MM.1S (cell line): ENCODE results near the gene SYNE1.
"Not testable (repeated sequence)": the region's sequence is repeated elsewhere in the genome, so short reads cannot be mapped to it uniquely, and the experiment has no call there.

Experiments
- EZH2 ChIP-seq: fragments of 300-600 bp; sonication (generic); optimal IDR thresholded peaks from 2 replicates; pipeline ENCODE3; 2017; ENCODE audit warnings: low read depth, mild to moderate bottlenecking, antibody characterized with exemption, low read length, mixed read lengths
- EZH2phosphoT487 ChIP-seq: fragments of 300-600 bp; sonication (generic); IDR thresholded peaks from 2 replicates; pipeline ENCODE4 v1.6.1; 2018; ENCODE audit warnings: antibody characterized with exemption, low read length
- TF ChIP-seq, protein P1 (sequence below): fragments of 300-600 bp; sonication (generic); IDR thresholded peaks from 2 replicates; pipeline ENCODE4 v1.5.1; 2016; ENCODE audit warnings: antibody characterized with exemption, low read length, mixed read lengths

DNA sequence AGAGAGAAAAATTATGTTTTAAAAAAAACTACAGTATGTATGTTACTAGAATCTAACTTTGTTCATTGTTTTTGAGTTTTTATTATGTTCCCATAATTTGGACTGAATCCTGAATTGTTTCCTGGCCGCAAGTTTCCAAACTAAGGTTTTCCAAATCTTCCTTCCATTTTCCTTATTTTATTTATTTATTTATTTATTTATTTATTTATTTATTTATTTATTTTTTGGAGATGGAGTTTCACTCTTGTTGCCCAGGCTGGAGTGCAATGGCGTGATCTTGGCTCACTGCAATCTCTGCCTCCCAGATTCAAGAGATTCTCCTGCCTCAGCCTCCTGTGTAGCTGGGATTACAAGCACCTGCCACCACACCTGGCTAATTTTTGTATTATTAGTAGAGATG, 215.7 kb downstream of the SYNE1 start:
- TF ChIP-seq, protein P1, sequence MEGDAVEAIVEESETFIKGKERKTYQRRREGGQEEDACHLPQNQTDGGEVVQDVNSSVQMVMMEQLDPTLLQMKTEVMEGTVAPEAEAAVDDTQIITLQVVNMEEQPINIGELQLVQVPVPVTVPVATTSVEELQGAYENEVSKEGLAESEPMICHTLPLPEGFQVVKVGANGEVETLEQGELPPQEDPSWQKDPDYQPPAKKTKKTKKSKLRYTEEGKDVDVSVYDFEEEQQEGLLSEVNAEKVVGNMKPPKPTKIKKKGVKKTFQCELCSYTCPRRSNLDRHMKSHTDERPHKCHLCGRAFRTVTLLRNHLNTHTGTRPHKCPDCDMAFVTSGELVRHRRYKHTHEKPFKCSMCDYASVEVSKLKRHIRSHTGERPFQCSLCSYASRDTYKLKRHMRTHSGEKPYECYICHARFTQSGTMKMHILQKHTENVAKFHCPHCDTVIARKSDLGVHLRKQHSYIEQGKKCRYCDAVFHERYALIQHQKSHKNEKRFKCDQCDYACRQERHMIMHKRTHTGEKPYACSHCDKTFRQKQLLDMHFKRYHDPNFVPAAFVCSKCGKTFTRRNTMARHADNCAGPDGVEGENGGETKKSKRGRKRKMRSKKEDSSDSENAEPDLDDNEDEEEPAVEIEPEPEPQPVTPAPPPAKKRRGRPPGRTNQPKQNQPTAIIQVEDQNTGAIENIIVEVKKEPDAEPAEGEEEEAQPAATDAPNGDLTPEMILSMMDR, result not testable (repeated sequence)
- not testable (repeated sequence) for TF ChIP-seq EZH2, EZH2phosphoT487
